SU-DHL-6 (cell line): ENCODE results near the gene SKP2.
"Not testable (repeated sequence)": the region's sequence is repeated elsewhere in the genome, so short reads cannot be mapped to it uniquely, and the experiment has no call there.

Experiments used
- H2AFZ ChIP-seq: fragments of 200-600 bp; sonication (generic); 2 replicates; pipeline ENCODE4 v1.6.1; 2014; ENCODE audit warnings: low read depth, mild to moderate bottlenecking, moderate library complexity, mixed read lengths, antibody characterized with exemption, low read length; ENCODE audit not compliant: severe bottlenecking
- H3F3A ChIP-seq: fragments of 200-600 bp; shearing (Covaris generic); 2 replicates; pipeline ENCODE4 v1.6.0; 2016; ENCODE audit warnings: antibody characterized with exemption, mild to moderate bottlenecking; ENCODE audit not compliant: insufficient read depth
- H3K27ac ChIP-seq: fragments of 200-600 bp; sonication (generic); 2 replicates; pipeline ENCODE4 v1.5.1; 2016; ENCODE audit warnings: low read depth, mild to moderate bottlenecking, low read length, moderate library complexity, mixed read lengths
- H3K27me3 ChIP-seq: fragments of 200-600 bp; sonication (generic), shearing (Covaris generic); 2 replicates; pipeline ENCODE4 v1.6.0; 2014; ENCODE audit warnings: mild to moderate bottlenecking, low read length
- H3K36me3 ChIP-seq: fragments of 200-600 bp; sonication (generic); 2 replicates; pipeline ENCODE4 v1.6.1; 2014; ENCODE audit warnings: mild to moderate bottlenecking, low read length, mixed read lengths
- H3K4me2 ChIP-seq: fragments of 300-600, 200-600 bp; shearing (Covaris generic), sonication (generic); 2 replicates; pipeline ENCODE4 v1.6.0; 2014; ENCODE audit warnings: low read length, low read depth, mild to moderate bottlenecking; ENCODE audit not compliant: poor library complexity, severe bottlenecking
- H3K4me3 ChIP-seq: fragments of 200-600 bp; sonication (generic); 2 replicates; pipeline ENCODE4 v1.5.1; 2014; ENCODE audit warnings: antibody characterized with exemption, low read length, mild to moderate bottlenecking, mixed read lengths; ENCODE audit not compliant: insufficient read depth, poor library complexity, severe bottlenecking
- H3K79me2 ChIP-seq: fragments of 200-600 bp; sonication (generic); 2 replicates; pipeline ENCODE4 v1.6.1; 2014; ENCODE audit warnings: mild to moderate bottlenecking, low read length, moderate library complexity; ENCODE audit not compliant: insufficient read depth
- H3K9ac ChIP-seq: fragments of 200-600 bp; sonication (generic); 2 replicates; pipeline ENCODE4 v1.7.0; 2014; ENCODE audit warnings: mild to moderate bottlenecking, low read length
- H3K9me2 ChIP-seq: fragments of 200-600 bp; sonication (generic); replicated peaks from 2 replicates; pipeline ENCODE4 v1.6.1; 2014; ENCODE audit warnings: low read length; ENCODE audit not compliant: insufficient read depth
- H3K9me3 ChIP-seq: fragments of 200-600 bp; sonication (generic); 2 replicates; pipeline ENCODE4 v1.6.1; 2014; ENCODE audit warnings: low read length, mixed read lengths; ENCODE audit not compliant: insufficient read depth
- H4K20me1 ChIP-seq: fragments of 200-600 bp; sonication (generic); 2 replicates; pipeline ENCODE4 v1.6.1; 2014; ENCODE audit warnings: low read depth, mild to moderate bottlenecking, antibody characterized with exemption, low read length, moderate library complexity, mixed read lengths
- EZH2phosphoT487 ChIP-seq: fragments of 200-600 bp; sonication (generic), shearing (Covaris generic); conservative IDR thresholded peaks from 2 replicates; pipeline ENCODE4 v1.6.1; 2018; ENCODE audit warnings: mild to moderate bottlenecking, antibody characterized with exemption, low read length, moderate library complexity, mixed read lengths
- TF ChIP-seq, protein P1 (sequence below): fragments of 200-600 bp; sonication (generic); IDR thresholded peaks from one replicate; pipeline ENCODE4 v1.5.1; 2017; ENCODE audit warnings: antibody characterized with exemption, mild to moderate bottlenecking, low read length, moderate library complexity; ENCODE audit not compliant: insufficient read depth, poor library complexity, severe bottlenecking

Gene SKP2

DNA sequence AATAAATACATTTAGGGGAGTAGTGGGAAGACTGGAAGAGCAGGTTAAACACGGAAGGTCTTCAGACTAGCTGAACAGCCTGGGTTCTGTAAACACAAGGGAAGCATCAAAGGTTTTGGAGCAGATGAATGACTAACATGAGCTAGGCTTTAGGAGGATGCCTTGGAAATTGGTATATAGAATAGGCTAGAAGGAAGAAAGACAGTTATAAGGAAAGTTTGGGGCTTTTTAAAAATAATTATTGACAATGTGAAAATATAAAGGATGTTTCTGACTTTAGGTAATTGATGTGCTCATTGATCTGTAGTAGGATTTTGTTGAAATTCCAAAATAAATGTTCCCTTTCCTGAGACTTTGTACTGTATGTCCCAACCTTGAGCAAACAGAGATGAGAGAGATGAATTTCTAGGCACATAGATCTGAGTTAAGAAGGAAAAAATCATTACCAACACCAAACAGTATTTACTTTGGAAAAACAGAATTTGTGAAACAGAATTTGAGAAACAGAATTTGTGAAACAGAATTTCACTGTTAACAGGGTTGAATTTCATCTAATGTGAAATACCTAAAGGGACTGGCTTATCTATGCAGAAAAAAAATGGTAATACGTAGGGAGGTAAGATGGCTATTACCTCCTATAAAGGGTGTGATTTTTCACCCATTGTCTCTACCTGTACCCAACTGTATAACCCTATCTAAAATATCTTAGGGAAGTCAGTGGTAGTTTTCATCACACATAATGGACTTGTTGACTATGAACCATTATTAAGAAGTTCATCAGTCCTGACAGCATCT is 28.8 kb downstream of the SKP2 start:
- Histone ChIP-seq H4K20me1 (no peaks in the 10 kb centered on the region), H3K9me2 (no peaks in the 10 kb centered on the region), H3F3A (0 out of 2 replicates have a peak, but pooled peaks cover 2% of the 10 kb centered on the region), H3K4me2 (no peak overlapping the region), H3K4me3 (no peak overlapping the region), H3K27ac (no peak overlapping the region), H3K27me3 (no peaks in the 10 kb centered on the region), H3K9me3 (no peaks in the 10 kb centered on the region), H3K9ac (no peak overlapping the region), H2AFZ (no peak overlapping the region), H3K79me2 (no peaks in the 10 kb centered on the region; the same call in 1 of the 2 replicates), H3K36me3 (peaks cover 57% of the 10 kb centered on the region)
- TF ChIP-seq, protein P1, sequence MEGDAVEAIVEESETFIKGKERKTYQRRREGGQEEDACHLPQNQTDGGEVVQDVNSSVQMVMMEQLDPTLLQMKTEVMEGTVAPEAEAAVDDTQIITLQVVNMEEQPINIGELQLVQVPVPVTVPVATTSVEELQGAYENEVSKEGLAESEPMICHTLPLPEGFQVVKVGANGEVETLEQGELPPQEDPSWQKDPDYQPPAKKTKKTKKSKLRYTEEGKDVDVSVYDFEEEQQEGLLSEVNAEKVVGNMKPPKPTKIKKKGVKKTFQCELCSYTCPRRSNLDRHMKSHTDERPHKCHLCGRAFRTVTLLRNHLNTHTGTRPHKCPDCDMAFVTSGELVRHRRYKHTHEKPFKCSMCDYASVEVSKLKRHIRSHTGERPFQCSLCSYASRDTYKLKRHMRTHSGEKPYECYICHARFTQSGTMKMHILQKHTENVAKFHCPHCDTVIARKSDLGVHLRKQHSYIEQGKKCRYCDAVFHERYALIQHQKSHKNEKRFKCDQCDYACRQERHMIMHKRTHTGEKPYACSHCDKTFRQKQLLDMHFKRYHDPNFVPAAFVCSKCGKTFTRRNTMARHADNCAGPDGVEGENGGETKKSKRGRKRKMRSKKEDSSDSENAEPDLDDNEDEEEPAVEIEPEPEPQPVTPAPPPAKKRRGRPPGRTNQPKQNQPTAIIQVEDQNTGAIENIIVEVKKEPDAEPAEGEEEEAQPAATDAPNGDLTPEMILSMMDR = no peak
- no peak for TF ChIP-seq EZH2phosphoT487

DNA sequence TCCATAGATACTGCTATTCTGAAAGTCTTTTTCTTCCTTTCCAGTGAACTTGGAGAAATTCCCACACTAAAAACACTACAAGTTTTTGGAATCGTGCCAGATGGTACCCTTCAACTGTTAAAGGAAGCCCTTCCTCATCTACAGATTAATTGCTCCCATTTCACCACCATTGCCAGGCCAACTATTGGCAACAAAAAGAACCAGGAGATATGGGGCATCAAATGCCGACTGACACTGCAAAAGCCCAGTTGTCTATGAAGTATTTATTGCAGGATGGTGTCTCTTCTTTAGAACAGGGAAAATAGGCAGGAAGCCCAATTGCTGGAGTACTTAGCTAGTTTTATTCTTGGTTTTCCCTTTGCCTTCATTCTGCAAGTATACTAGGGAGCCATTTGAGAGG is 29.9 kb downstream of the SKP2 start:
- Histone ChIP-seq H3K4me3 (no peak overlapping the region), H3K27ac (no peak overlapping the region), H3K9ac (no peak overlapping the region), H3K4me2 (no peak overlapping the region), H3K79me2 (no peaks in the 10 kb centered on the region; the same call in 1 of the 2 replicates), H4K20me1 (no peaks in the 10 kb centered on the region), H3K9me2 (no peaks in the 10 kb centered on the region), H3K9me3 (no peaks in the 10 kb centered on the region), H2AFZ (no peak overlapping the region), H3K27me3 (no peaks in the 10 kb centered on the region), H3F3A (no peaks in the 10 kb centered on the region), H3K36me3 (peaks cover 54% of the 10 kb centered on the region)
- no peak for TF ChIP-seq EZH2phosphoT487
- TF ChIP-seq, protein P1 = no peak

DNA sequence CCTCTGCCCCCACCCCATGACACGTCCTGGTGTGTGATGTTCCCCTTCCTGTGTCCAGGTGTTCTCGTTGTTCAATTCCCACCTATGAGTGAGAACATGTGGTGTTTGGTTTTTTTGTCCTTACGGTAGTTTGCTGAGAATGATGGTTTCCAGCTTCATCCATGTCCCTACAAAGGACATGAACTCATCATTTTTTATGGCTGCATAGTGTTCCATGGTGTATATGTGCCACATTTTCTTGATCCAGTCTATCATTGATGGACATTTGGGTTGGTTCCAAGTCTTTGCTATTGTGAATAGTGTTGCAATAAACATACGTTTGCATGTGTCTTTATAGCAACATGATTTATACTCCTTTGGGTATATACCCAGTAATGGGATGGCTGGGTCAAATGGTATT is 32.5 kb downstream of the SKP2 start:
- H3F3A ChIP-seq, H3K79me2 ChIP-seq, H3K9me2 ChIP-seq, H3K4me2 ChIP-seq, H3K4me3 ChIP-seq, H3K27me3 ChIP-seq, H3K9ac ChIP-seq, H3K27ac ChIP-seq, H4K20me1 ChIP-seq, H2AFZ ChIP-seq, H3K9me3 ChIP-seq: not testable (repeated sequence)
- H3K36me3 ChIP-seq = peaks cover 30% of the 10 kb centered on the region

DNA sequence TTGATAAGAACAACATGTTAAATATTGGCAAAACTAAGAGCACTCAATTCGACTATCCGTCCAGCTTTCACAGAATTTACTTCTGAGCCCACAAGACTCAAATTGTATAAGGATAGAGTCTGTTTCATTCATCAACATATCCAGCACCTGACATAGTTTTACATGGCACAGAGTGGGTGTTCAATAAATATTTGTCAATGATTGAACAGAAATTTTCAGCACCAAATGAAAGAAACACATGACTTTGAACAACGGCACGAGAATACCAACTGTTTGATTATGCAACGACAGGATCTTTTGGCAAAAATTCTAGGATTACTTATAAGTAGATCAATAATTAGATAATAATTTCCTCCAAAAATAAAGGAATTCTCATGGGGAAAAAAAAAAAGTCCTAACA is 41.8 kb downstream of the SKP2 start:
- H3K9me2 ChIP-seq = no peaks in the 10 kb centered on the region
- TF ChIP-seq EZH2phosphoT487 = no peak
- TF ChIP-seq, protein P1 = no peak
- H3F3A ChIP-seq = peaks cover 6% of the 10 kb centered on the region
- H3K27me3 ChIP-seq = no peaks in the 10 kb centered on the region
- no peak overlapping the region for H3K4me3 ChIP-seq
- H4K20me1 ChIP-seq = no peaks in the 10 kb centered on the region
- no peak overlapping the region for H3K4me2 ChIP-seq
- no peaks in the 10 kb centered on the region for H3K9me3 ChIP-seq
- no peaks in the 10 kb centered on the region for H3K79me2 ChIP-seq
- H2AFZ ChIP-seq = no peak overlapping the region
- peaks cover 19% of the 10 kb centered on the region for H3K36me3 ChIP-seq
- H3K9ac ChIP-seq = no peak overlapping the region
- no peak overlapping the region for H3K27ac ChIP-seq
